K562 (cell line): ENCODE measurements around the gene ZDHHC17. TPM values are rescaled to one million over a fixed set of nuclear protein-coding genes. Genes with fewer than 3 reads are reported as not detected.

Experiments used
- ATAC-seq: fragments of 200-7000 bp; cut with Tn5 transposase; 3 replicates; pipeline ENCODE4 v1.9.1; 2020; ENCODE audit warnings: moderate library complexity
- BruUV-seq: library from RNA; stranded (reverse); fragments of 400-500 nt; replicated peaks from 2 replicates; lab custom pipeline; 2021; lab: Mats Ljungman, UMichigan
- CTCF ChIA-PET: fragments of 300-600 bp; formaldehyde crosslinking; extraction: SDS; loops from one replicate; lab custom pipeline; 2021; ENCODE audit warnings: low intra/inter-chr PET ratio; lab: Yijun Ruan, JAX
- POLR2A ChIA-PET: fragments of 300-600, 350-650 bp; sonication (Branson Sonifier 250); formaldehyde crosslinking; extraction: SDS; loops from one replicate; lab custom pipeline; 2021; ENCODE audit warnings: antibody characterized with exemption, inconsistent platforms; lab: Yijun Ruan, JAX
- DNase-seq, 4 experiments: peaks; one replicate each; pipeline versions ENCODE4 v3.0.0 to v3.0.0-alpha.2; 2011 to 2018; ENCODE audit warnings: low spot score in 3 of 4, mixed read lengths in 3 of 4; ENCODE audit errors: extremely low read depth in 1 of 4
- FAIRE-seq: peaks from 2 replicates; lab custom pipeline; 2011; peaks lifted over from hg19 to GRCh38; lab: Jason Lieb, UNC
- H2AFZ ChIP-seq: 2 replicates; pipeline ENCODE4 v1.6.0; 2011; ENCODE audit warnings: low read depth, low read length, control low read depth, inconsistent platforms
- H3K27ac ChIP-seq: fragments of 200-600 bp; 3 replicates; pipeline ENCODE4 v1.8.0; 2011; ENCODE audit warnings: low read depth, mild to moderate bottlenecking, control low read depth, inconsistent platforms, low read length, moderate library complexity, mixed read lengths; ENCODE audit errors: extremely low read depth
- H3K27me3 ChIP-seq, 2 experiments: fragments of 300-600 bp in 1 of 2; 2 replicates in 1 of 2; 3 replicates in 1 of 2; pipeline versions ENCODE4 v1.6.0 to v1.8.0; 2011; ENCODE audit warnings: inconsistent platforms in 2 of 2, low read length in 2 of 2, mild to moderate bottlenecking in 1 of 2, mixed read lengths in 1 of 2, moderate library complexity in 1 of 2; ENCODE audit not compliant: control insufficient read depth in 2 of 2, insufficient read depth in 2 of 2
- H3K36me3 ChIP-seq: fragments of 300-600 bp; 3 replicates; pipeline ENCODE4 v1.8.0; 2011; ENCODE audit warnings: mild to moderate bottlenecking, low read length, inconsistent platforms; ENCODE audit not compliant: control insufficient read depth, insufficient read depth
- H3K4me1 ChIP-seq, 2 experiments: fragments of 200-600 bp in 1 of 2; replicated peaks in 1 of 2; 2 replicates in 1 of 2; 3 replicates in 1 of 2; pipeline versions ENCODE4 v1.5.1 to v1.8.0; 2011; ENCODE audit warnings: inconsistent platforms in 2 of 2, low read length in 2 of 2, mild to moderate bottlenecking in 1 of 2, mixed read lengths in 1 of 2, moderate library complexity in 1 of 2; ENCODE audit not compliant: control insufficient read depth in 2 of 2, insufficient read depth in 2 of 2
- H3K4me2 ChIP-seq: 2 replicates; pipeline ENCODE4 v1.6.1; 2011; ENCODE audit warnings: low read length, control low read depth, inconsistent platforms, mixed read lengths; ENCODE audit not compliant: insufficient read depth
- H3K4me3 ChIP-seq: fragments of 200-600 bp; sonication (generic), shearing (Covaris generic); 2 replicates; pipeline ENCODE4 v1.5.1; 2016; ENCODE audit warnings: control low read depth, inconsistent platforms
- H3K79me2 ChIP-seq: fragments of 200-600 bp; 3 replicates; pipeline ENCODE4 v1.8.0; 2011; ENCODE audit warnings: low read length, inconsistent platforms; ENCODE audit not compliant: control insufficient read depth, insufficient read depth
- H3K9ac ChIP-seq, 2 experiments: 2 replicates each; pipeline versions ENCODE4 v1.6.0 to v1.6.1; 2011; ENCODE audit warnings: low read depth in 2 of 2, low read length in 2 of 2, control low read depth in 1 of 2, inconsistent platforms in 1 of 2, mild to moderate bottlenecking in 1 of 2, mixed read lengths in 1 of 2; ENCODE audit not compliant: insufficient read depth in 1 of 2
- H3K9me1 ChIP-seq: one replicate; pipeline ENCODE4 v1.6.0; 2011; ENCODE audit warnings: inconsistent platforms, mild to moderate bottlenecking, low read length, moderate library complexity; ENCODE audit not compliant: control insufficient read depth, insufficient read depth
- H3K9me3 ChIP-seq: replicated peaks from 2 replicates; pipeline ENCODE4 v1.5.1; 2011; ENCODE audit warnings: low read depth, low read length, inconsistent platforms; ENCODE audit not compliant: control insufficient read depth, insufficient read depth
- H4K20me1 ChIP-seq: replicated peaks from 2 replicates; pipeline ENCODE4 v1.6.1; 2011; ENCODE audit warnings: low read length, inconsistent platforms, mixed read lengths; ENCODE audit not compliant: control insufficient read depth, insufficient read depth
- AFF1 ChIP-seq, 2 experiments: fragments of 450-650 bp; IDR thresholded peaks; 2 replicates each; pipeline ENCODE4 v1.6.1; 2018; ENCODE audit warnings: mild to moderate bottlenecking in 2 of 2, low read depth in 1 of 2; ENCODE audit not compliant: partially characterized antibody in 2 of 2
- BRCA1 ChIP-seq, 2 experiments: fragments of 450-650 bp in 1 of 2; sonication (generic) in 1 of 2; formaldehyde crosslinking in 1 of 2; IDR thresholded peaks; 2 replicates each; pipeline versions ENCODE4 v1.5.0 to v1.6.1; 2017 to 2020; ENCODE audit warnings: mild to moderate bottlenecking in 1 of 2, missing genetic modification reagents in 1 of 2
- C11orf30 ChIP-seq: fragments of 450-650 bp; IDR thresholded peaks from 2 replicates; pipeline ENCODE4 v1.6.1; 2016; ENCODE audit warnings: low read depth, mild to moderate bottlenecking
- KAT2B ChIP-seq: IDR thresholded peaks from one replicate; pipeline ENCODE4 v1.6.1; 2012; ENCODE audit warnings: low read depth, mild to moderate bottlenecking, control low read depth, inconsistent platforms, low read length, moderate library complexity
- MAFG ChIP-seq: fragments of 450-650 bp; conservative IDR thresholded peaks from 2 replicates; pipeline ENCODE4 v1.6.1; 2016; ENCODE audit warnings: missing genetic modification characterization, missing compliant biosample characterization
- MAFK ChIP-seq: IDR thresholded peaks from 2 replicates; pipeline ENCODE4 v1.6.1; 2011; ENCODE audit warnings: low read length, improper control_type of control experiment
- MEF2A ChIP-seq: IDR thresholded peaks from 2 replicates; pipeline ENCODE4 v1.6.1; 2011; ENCODE audit warnings: low read depth, mild to moderate bottlenecking, low read length, moderate library complexity; ENCODE audit not compliant: control insufficient read depth
- NFATC3 ChIP-seq: fragments of 450-650 bp; IDR thresholded peaks from 2 replicates; pipeline ENCODE4 v1.6.1; 2017; ENCODE audit warnings: mild to moderate bottlenecking
- PPARD ChIP-seq: fragments of 250-450 bp; sonication (Bioruptor Pico); IDR thresholded peaks from 2 replicates; pipeline ENCODE4 v1.8.0; 2022; ENCODE audit warnings: inconsistent platforms, mild to moderate bottlenecking, moderate library complexity
- RNF2 ChIP-seq: sonication (generic); IDR thresholded peaks from 2 replicates; pipeline ENCODE4 v1.6.1; 2016
- SRSF7 ChIP-seq: fragments of 200-400 bp; formaldehyde crosslinking; optimal IDR thresholded peaks from 2 replicates; pipeline ENCODE3; 2017; ENCODE audit warnings: mild to moderate bottlenecking, low read depth, low read length
- YY1 ChIP-seq, 3 experiments: IDR thresholded peaks; 2 replicates each; pipeline ENCODE4 v1.6.1; 2011; ENCODE audit warnings: low read length in 2 of 3, mild to moderate bottlenecking in 2 of 3, moderate library complexity in 2 of 3, borderline replicate concordance in 1 of 3, control low read depth in 1 of 3, low read depth in 1 of 3; ENCODE audit not compliant: insufficient read depth in 3 of 3, insufficient replicate concordance in 2 of 3, control insufficient read depth in 1 of 3, insufficient read length in 1 of 3; ENCODE audit errors: extremely low read depth in 1 of 3
- ZC3H11A ChIP-seq: IDR thresholded peaks from 2 replicates; pipeline ENCODE4 v1.6.1; 2012; ENCODE audit warnings: low read depth, low read length, improper control_type of control experiment
- ZFX ChIP-seq: sonication (generic); formaldehyde crosslinking; IDR thresholded peaks from 2 replicates; pipeline ENCODE4 v1.8.0; 2022; ENCODE audit warnings: mild to moderate bottlenecking, missing genetic modification reagents, moderate library complexity
- ZNF280A ChIP-seq: fragments of 450-650 bp; IDR thresholded peaks from 2 replicates; pipeline ENCODE4 v1.6.1; 2018; ENCODE audit warnings: mild to moderate bottlenecking, low read depth; ENCODE audit not compliant: partially characterized antibody
- ZNF316 ChIP-seq: fragments of 450-650 bp; IDR thresholded peaks from 2 replicates; pipeline ENCODE4 v1.6.1; 2016
- WGBS: fragments of 100-300 bp; shearing (Covaris generic); methylation state at CpG from one replicate; pipeline ENCODE4 v1.1.6; 2016; ENCODE audit warnings: low coverage, mixed read lengths; ENCODE audit not compliant: insufficient coverage; ENCODE audit errors: missing lambda C conversion rate; 5-methylcytosine and 5-hydroxymethylcytosine counted together
- in situ Hi-C: fragments of 300-500 bp; cut with MboI; formaldehyde crosslinking; loops from 4 replicates; pipeline ENCODE4 v1.15.0; 2018; ENCODE audit warnings: inconsistent platforms, mixed read lengths
- intact Hi-C: fragments of 100-400 bp; cut with micrococcal nuclease; formaldehyde crosslinking; loops from 2 replicates; pipeline ENCODE4 v1.14.2; 2022
- polyA plus RNA-seq, 8 experiments: library from polyadenylated mRNA; depleted of rRNA in 4 of 8; stranded (reverse) in 5 of 8; unstranded in 3 of 8; fragments of >200 nt; fragmentation: Nextera tagmentation in 2 of 8; fragmentation: Illumina TruSeq in 1 of 8; extraction: Ambion mirVana in 2 of 8; extraction: Trizol in 1 of 8; gene quantifications; 2 replicates each; pipeline versions ENCODE4 v1.2.1 to v1.2.3, GENCODE V29; 2011 to 2014; ENCODE audit warnings: inconsistent platforms in 1 of 8, missing spikeins in 1 of 8
- total RNA-seq, 7 experiments: library from RNA; depleted of rRNA in 6 of 7; stranded (reverse); fragments of >200 nt in 6 of 7; fragmentation: Illumina TruSeq in 2 of 7; extraction: Trizol in 2 of 7; gene quantifications; 2 replicates each; pipeline versions ENCODE4 v1.2.1 to v1.2.3, GENCODE V29; 2011 to 2021; ENCODE audit warnings: low replicate concordance in 1 of 7

ZDHHC17 gene
- total and polyA plus RNA-seq, 9 of the 15 experiments (the other 6 are each of a cell fraction or from before 2014, with no cell fraction given): 6.7 to 66.0 (median 27.5) TPM

GRCh38 chr12:76778364-76778763, 14.4 kb downstream of the ZDHHC17 start:
- Histone ChIP-seq H3K4me2 (peak overlapping the region; percentile 73), H3K9me3 (peaks cover 9% of the 10 kb centered on the region), H3K27me3 (no peaks in the 10 kb centered on the region), H3K4me1 (peaks cover 13 to 35% of the 10 kb centered on the region in 2 experiments), H3K79me2 (peaks cover 97% of the 10 kb centered on the region), H2AFZ (peak overlapping the region; percentile 25; the same call in 1 of the 2 replicates), H3K9ac (peak overlapping the region; percentile 40 to 69; a peak in 3 of 4 replicates), H3K27ac (peak overlapping the region; percentile 73), H3K4me3 (peak overlapping the region; percentile 3; the same call in 1 of the 2 replicates), H3K36me3 (no peaks in the 10 kb centered on the region), H4K20me1 (no peaks in the 10 kb centered on the region), H3K9me1 (no peaks in the 10 kb centered on the region)
- FAIRE-seq (no peak), DNase-seq (no peak), ATAC-seq (no peak; the same call in 1 of the 3 replicates)
- intact Hi-C loops: loop anchor here (10.0 kb wide), 1 partner anchor 1264 kb away; the partner anchor contains the start of gene KRR1
- 25% methylated on average over 5 of the region's 5 CpGs for WGBS
- BruUV-seq: no TSS peak
- in situ Hi-C loops: no loop called here
- CTCF ChIA-PET: interaction anchor here (0.5 kb wide), 1 partner anchor 101 kb away, joined by 3 read pairs; no protein-coding TSS in a partner anchor
- POLR2A ChIA-PET: interaction anchor here (0.6 to 2.0 kb wide), 5 partner anchors 10 to 157 kb away, joined by 3 to 10 read pairs (median 4); no protein-coding TSS in a partner anchor
- TF ChIP-seq C11orf30: peak; percentile 88
- TF ChIP-seq ZNF280A: no peak
- 0 out of 2 replicates have a peak, but pooled peaks have one; percentile 46 for TF ChIP-seq MEF2A
- no peak for TF ChIP-seq PPARD (CRISPR knock-in tag)
- TF ChIP-seq SRSF7: no peak
- peak; percentile 30; the same call in 1 of the 2 replicates for TF ChIP-seq ZFX (CRISPR knock-in tag)
- TF ChIP-seq ZC3H11A: no peak
- TF ChIP-seq NFATC3: no peak
- TF ChIP-seq YY1 (IDR thresholded peaks at IDR 0.05; ENCODE audit: borderline replicate concordance in 1 of 3, control insufficient read depth in 1 of 3, extremely low read depth in 1 of 3, insufficient read depth in 3 of 3, insufficient read length in 1 of 3, insufficient replicate concordance in 2 of 3, low read depth in 1 of 3, low read length in 2 of 3): peak in 1 of 3 experiments; percentile 17
- TF ChIP-seq BRCA1 (IDR thresholded peaks at IDR 0.05): no peak
- no peak for TF ChIP-seq BRCA1 (CRISPR knock-in tag; IDR thresholded peaks at IDR 0.05)
- TF ChIP-seq MAFK: peak; percentile 77
- peak; percentile 63 for TF ChIP-seq MAFG (tag)
- no peak for TF ChIP-seq RNF2
- no peak for TF ChIP-seq KAT2B
- TF ChIP-seq AFF1 (IDR thresholded peaks at IDR 0.05; ENCODE audit: low read depth in 1 of 2, partially characterized antibody in 2 of 2): no peak
- TF ChIP-seq ZNF316: peak; percentile 94
